GM21423 (cell line): ENCODE results near the gene PTGER4.
"Not testable (repeated sequence)": the region's sequence is repeated elsewhere in the genome, so short reads cannot be mapped to it uniquely, and the experiment has no call there.

Experiments
- ATAC-seq: cut with Tn5 transposase; IDR thresholded peaks from one replicate; pipeline ENCODE4 v1.9.1; 2021; ENCODE audit warnings: mild to moderate bottlenecking, moderate library complexity; ENCODE audit not compliant: unreplicated experiment

The PTGER4 gene

DNA sequence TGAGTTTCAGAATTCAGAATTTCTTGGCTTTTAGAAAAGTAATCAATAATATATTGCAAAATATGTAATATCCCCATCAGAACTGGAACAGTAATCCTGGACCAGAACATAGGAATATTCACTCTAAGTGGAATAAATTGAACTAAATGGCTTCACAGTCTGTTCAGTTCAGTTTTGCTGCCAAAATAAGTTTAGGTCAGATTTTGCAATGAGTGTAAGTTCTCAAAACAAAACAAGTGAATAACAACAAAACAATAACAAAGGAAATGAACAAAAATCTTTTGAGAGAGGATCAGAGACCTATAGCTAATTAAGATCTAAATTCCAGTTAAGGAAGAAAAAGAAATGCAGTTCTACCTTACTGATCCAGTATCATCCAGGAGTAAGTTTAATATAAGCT is 9.3 kb downstream of the PTGER4 start:
- ATAC-seq, result no peak

DNA sequence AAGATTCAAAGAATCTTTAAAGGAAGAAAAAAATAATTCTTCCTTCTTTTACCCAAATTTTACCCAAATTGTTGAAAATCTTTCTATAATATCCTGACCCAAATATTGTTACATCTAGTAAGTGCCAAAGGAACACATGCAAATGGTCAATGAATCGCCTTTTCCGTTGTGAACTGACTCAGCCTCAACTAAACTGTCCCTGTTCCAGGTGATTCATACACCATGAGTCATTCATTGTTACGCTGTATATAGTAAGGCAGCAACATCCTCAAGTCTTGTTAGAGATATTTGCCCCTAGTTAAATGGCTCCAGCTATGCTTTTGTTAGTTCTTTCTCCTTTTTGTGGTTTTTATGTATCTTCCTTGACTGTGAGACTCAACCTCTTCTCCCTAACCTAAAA is 9.7 kb downstream of the PTGER4 start:
- ATAC-seq, result peak; percentile 56

DNA sequence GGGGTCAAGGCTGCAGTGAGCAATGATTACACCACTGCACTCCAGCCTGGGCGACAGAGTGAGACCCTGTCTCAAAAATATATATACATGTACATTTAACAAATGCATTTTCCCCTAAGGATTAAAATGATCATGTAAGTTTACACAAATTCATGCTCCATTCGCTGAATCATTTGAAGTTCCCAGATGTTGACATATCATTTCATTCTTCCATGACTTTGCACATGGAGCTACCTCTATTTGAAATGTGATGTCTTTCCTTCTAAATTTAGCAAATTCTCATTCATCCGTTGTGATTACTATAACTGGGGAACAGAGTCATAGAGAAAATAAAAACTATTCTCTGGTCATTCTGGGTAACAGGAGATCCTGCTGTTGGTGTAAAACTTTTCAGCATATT is 10.6 kb downstream of the PTGER4 start:
- no peak for ATAC-seq

DNA sequence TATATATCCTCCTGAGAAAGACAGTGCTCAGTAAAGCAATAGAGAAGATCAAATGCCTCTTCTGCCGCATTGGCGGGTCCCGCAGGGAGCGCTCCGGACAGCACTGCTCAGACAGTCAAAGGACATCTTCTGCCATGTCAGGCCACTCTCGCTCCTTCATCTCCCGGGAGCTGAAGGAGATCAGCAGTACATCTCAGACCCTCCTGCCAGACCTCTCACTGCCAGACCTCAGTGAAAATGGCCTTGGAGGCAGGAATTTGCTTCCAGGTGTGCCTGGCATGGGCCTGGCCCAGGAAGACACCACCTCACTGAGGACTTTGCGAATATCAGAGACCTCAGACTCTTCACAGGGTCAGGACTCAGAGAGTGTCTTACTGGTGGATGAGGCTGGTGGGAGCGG is 12.2 kb downstream of the PTGER4 start:
- ATAC-seq, result no peak

DNA sequence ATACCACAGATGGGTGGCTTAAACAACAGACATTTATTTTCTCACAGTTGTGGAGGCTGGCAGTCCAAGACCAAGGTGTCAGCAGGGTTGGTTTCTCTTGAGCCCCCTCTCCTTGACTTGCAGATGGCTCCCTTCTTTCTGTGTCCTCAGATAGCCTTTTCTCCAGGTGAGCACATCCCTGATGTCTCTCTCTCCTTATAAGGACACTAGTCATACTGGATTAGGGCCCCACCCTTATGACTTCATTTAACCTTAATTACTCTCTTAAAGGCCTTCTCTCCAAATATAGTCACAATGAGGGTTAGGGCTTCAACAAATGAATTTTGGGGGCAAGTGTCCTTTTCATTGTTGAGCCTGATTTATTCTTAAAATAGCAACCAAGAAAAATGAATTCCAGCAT is 14.7 kb downstream of the PTGER4 start:
- ATAC-seq, result no peak

DNA sequence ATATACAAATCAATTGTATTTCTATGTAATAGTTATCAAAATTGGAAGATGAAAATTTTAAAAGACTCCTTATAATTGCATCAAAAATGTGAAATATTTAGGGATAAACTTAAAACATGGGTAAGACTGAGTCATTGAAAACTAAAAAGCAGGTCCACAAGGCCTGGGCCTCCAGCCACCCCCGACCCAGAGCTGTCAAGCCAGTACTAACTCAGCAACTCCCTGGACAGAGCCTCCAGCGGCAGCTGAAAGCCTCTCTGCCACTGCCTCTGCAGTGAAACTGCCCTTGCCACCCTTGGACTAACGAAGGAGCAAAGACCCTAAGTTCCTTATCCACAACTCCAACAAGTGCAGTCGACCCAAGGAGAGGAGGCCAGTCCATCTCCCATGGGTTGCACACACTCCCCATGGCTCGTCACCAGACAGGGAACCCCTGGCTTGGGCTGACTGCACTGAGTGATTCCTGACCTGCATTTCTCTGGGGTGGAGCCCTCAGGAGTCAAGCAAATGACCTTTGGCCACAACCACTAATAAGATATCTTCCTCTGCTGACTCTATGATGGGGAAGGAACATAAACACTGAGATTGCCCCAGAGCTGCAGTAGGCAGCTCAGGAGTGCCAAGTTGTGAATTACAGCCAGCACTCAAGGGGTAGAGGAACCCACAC is 20.5 kb downstream of the PTGER4 start:
- no peak for ATAC-seq

DNA sequence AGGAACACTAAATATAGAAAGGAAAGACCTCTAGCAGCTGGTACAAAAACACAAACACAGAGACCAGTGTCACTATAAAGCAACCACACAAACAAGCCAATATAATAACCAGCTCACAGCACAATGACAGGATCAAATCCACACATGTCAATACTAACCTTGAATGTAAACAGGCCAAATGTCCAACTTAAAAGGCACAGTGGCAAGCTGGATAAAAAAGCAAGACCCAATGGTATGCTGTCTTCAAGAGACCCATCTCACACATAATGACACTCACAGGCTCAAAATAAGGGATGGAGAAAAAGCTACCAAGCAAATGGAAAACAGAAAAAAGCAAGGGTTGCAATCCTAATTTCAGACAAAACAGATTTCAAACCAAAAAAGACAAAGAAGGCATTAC is 22.3 kb downstream of the PTGER4 start:
- ATAC-seq, result not testable (repeated sequence)

DNA sequence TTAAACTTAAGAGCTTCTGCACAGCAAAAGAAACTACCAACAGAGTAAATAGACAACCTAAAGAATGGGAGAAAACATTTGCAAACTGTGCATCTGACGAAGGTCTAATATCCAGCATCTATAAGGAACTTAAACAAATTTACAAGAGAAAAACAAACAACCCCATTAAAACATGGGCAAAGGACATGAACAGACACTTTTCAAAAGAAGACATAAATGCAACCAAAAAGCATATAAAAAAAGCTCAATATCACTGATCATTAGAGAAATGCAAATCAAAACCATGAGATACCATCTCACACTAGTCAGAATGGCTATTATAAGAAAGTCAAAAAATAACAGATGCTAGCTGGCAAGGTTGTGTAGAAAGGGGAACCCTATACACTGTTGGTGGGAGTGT is 25.8 kb downstream of the PTGER4 start:
- ATAC-seq, result not testable (repeated sequence)

DNA sequence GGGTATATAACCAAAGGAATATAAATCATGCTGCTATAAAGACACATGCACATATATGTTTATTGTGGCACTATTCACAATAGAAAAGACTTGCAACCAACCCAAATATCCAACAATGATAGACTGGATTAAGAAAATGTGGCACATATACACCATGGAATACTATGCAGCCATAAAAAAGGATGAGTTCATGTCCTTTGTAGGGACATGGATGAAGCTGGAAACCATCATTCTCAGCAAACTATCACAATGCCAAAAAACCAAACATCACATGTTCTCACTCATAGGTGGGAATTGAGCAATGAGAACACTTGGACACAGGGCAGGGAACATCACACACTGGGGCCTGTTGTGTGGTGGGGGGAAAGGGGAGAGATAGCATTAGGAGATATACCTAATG is 30.9 kb downstream of the PTGER4 start:
- not testable (repeated sequence) for ATAC-seq

DNA sequence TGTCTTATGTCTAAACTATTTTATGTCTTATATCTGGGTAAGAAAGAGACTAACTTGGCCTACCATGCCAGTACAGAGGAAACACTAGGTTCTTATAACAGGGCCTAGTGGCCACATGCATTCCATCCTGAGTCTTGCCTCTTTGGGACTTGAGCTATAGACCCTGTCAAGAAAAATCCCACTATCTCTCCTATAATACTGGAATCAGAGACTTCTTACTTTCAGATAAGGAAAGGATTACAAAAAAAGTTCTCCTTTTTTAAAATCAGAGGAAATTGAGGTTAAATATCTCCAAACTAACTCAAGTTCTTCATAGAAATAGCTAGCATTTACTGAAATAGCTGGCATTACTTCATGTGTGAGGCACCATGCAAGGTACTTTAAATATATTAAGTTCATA is 34.3 kb downstream of the PTGER4 start:
- no peak for ATAC-seq

DNA sequence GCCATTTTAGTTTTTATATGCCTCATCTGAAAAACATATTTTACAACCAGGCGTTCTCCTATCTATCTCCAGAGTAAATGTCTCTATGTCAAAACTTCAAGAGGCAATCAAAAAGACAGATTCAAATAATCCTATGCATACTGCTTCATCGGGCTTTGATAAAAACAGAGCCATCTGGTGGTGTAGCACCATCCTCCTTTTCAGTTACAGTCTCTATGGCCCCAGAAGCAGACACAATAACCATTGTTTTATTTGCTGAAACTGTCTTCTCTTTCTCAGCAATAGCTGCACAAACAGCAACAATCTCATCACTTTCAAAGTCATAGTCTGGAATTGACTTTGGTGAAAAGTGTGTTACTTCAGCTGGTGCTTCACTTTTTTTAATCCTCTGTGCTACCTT is 36.3 kb downstream of the PTGER4 start:
- ATAC-seq, result no peak

DNA sequence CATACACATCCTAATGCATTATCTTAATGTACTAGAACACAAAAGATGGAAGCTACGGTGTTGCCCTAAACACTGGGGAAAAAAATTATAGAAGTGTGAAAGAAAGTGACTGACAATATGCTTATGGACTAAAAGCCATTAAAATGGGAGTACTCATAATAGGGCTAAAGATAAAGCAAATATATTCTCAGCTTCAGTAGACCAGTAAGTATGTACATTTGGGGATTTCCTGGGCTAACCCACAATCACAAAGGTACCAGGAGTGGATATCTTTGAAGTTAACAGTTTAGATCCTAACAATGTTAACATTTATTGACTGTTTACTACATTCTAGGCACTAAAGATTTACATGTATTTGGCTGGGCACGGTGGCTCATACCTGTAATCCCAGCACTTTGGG is 36.9 kb downstream of the PTGER4 start:
- ATAC-seq, result no peak

DNA sequence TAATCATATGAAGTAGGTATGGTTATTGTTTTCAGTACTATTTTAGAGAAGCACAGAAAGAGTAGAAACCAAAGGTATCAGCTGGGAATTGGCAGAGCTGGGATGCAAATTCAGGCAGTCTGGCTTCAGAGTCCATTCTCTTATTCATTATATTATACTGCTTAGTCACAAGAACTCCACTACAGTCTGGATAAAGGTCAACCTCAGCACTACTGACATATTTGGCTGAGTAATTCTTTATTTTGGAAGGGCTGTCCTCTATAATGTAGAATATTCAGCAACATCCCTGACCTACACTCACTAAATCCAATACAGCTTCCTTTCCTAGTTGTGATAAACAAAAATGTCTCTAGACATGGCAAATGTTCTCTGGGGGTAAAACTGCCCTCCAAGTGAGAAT is 37.6 kb downstream of the PTGER4 start:
- no peak for ATAC-seq

DNA sequence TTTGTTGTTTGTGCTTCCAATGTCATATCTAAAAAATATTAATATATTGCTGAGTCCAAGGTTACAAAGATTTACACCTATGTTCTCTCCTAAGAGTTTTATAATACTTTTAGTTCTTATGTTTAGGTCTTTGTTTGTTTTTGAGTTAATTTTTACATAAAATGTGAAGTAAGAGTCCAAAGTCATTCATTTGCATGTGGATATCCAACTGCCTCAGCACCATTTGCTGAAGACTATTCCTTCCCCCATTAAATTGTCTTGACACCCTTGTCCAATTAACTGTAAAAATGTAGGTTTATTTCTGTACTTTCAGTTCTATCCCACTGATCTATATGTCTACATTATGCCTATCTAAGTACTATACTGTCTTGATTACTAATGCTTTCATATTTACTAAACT is 40.4 kb downstream of the PTGER4 start:
- no peak for ATAC-seq

DNA sequence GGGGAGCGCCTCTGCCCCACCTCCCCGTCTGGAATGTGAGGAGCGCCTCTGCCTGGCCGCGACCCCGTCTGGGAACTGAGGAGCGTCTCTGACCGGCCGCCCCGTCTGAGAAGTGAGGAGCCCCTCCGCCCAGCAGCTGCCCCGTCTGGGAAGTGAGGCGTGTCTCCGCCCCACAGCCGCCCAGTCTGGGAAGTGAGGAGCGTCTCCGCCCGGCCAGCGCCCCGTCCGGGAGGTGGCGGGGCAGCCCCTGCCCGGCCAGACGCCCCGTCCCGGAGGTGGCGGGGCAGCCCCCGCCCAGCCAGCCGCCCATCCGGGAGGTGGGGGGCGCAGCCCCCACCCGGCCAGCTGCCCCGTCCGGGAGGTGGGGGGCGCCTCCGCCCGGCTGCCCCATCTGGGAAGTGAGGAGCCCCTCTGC is 42.8 kb downstream of the PTGER4 start:
- not testable (repeated sequence) for ATAC-seq

DNA sequence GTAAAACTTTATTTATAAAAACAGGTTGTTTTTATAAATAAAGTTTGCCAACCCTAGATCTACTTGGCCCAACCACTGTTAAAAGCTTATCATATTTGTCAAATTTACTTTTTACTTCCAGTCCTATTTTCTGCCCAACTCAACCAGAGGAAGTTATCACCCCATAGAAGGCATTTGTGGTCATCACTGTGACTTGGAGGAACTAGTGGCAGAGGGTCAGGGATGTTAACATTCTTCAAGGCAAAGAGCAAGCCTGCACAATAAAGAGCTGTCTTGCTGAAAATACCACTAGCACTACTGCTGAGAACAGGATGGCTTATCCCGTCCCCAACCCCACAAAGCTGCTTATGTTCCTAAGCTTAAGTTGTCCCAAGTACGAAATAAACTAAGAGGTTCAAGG is 53.7 kb downstream of the PTGER4 start:
- no peak for ATAC-seq

DNA sequence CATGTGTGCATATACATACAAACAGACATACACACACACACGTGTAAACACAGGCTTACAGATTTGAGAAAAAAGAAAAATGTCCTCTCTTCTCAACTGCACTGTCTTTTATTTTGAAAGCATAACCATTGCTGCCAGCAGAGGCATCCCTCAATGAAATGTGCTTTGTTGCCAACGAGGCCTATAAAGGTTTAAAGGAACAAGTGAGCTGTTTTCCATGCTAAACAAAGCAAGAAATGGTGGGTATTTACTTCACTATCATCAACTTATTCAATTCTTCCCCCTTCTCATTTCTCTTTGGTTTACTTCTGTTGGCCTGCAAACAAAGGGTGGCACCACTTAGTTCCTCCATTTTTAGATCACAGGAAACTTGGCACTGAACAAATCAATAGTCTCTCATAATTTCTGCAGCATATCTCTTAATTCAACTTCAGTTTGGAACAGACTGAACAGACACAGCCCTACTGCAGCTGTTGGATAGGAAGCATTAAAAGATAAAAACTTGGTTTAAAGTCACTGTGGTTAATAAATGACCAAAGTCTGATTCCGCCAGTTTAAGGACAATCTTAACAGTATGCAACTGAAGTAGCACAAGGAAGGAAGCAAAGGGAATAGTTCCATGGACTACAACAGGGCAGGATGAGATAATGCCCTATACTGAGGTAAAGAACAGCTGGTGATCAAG is 54.3 kb downstream of the PTGER4 start:
- no peak for ATAC-seq

DNA sequence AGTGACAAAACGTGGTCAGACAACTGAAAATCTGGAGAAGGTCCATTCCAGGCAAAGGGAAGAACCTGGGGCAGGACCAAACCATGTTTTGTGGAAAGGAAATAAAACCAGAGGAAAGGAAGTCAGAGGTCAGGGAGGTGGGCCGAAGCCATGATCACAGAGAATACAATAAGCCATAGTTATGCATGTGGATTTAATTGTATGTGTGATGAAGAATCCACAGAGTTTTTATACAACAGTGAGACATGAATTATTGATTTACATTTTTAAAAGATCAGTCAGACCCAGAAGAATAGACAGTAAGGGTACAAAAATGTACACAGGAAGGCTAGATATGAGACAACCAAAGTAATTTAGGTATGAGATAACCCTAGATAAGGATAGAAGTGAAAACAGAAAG is 55.3 kb downstream of the PTGER4 start:
- ATAC-seq, result no peak

DNA sequence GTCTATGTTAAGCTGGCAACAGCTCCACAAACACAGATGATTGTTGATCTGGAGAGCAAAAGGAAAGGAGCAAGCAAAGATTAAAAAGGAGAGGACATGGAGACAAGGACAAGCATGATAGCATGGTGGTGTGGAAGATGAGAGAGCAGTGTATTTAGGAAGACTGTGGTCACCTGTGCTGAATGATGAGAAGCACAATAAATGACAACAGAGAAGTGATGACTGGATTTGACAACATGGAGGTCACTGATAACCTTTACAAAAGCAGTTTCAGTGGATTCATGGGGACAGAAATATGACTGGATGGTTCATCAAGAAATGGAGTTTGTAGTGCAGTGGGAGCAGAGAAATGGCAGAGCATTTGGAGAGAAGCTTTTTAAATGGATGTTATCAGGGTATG is 55.9 kb downstream of the PTGER4 start:
- ATAC-seq, result no peak

DNA sequence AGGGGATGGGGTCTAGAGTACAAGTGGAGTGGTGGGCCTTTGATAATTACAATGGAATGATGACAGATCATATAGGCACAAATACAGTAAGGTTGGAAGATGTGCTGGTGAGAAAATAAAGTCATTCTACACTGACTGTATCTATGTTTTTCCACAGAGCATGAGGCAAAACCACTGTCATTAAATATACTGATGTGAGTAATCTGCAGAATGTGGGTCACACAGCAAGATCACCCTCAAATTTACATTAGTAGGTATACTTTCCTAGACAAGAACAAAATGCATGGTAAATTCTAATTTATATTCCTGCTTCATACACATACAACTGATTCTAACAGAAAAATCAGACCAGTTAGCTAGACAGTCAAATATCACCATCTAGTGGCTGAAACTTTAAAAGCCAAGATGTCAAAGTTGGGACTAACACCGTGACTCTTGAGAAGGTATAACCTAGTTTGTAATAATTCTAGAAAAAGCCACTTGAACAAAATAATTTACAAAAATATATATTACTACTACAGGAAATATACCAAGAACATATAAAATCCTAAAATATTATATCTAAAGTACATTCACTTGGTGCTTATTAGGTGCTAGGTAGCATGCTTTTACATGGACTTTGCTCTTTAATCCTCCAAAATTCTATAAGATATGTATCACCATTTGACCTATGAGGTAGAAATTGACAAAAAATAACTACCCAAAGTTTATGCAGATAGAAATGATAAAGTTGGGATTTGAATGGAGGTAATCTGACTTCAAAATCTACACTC is 56.6 kb downstream of the PTGER4 start:
- peak; percentile 76 for ATAC-seq

DNA sequence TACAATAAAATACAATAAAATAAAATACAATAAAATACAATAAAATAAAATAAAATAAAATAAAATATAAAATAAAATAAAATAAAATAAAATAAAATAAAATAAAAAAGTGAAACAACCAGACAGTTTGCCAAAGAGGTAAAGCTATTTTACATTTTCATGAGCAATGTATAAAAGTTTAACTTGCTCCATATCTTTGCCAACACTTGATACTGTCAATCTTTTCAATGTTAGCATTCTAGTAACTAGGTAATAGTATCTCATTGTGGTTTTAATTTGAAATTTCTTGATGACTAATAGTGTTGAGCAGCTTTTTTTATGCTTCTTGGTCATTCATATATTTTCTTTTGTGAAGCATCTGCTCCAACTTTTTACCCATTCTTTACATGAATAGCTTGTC is 58.8 kb downstream of the PTGER4 start:
- no peak for ATAC-seq
